Adipose tissue (tissue), 3 donors: ENCODE results near the gene MAP4K2. TPM values are rescaled to one million over a fixed set of nuclear protein-coding genes. Genes with fewer than 3 reads are reported as not detected.
"Not testable (repeated sequence)": the region's sequence is repeated elsewhere in the genome, so short reads cannot be mapped to it uniquely, and the experiment has no call there.

ENCODE experiments used
- H3K27ac ChIP-seq: one replicate; pipeline ENCODE4 v1.5.1; 2013; ENCODE audit warnings: low read depth, low read length
- WGBS, 3 donors: extraction: QIAGEN DNeasy Blood & Tissue Kit; methylation state at CpG; one replicate each; pipeline ENCODE4 v1.1.7; 2013; 5-methylcytosine and 5-hydroxymethylcytosine counted together
- polyA plus RNA-seq, 3 donors: library from polyadenylated mRNA; stranded (reverse); fragments of 200-250 nt; gene quantifications; one replicate each; pipeline ENCODE4 v1.2.3, GENCODE V29; 2013
- donor health status: healthy with polysubstance abuse.
- donor health status: Bipolar disorder and iron deficiency.
- donor health status: healthy.

MAP4K2 gene
- polyA plus RNA-seq, 3 donors, result 6.4 to 23.2 (median 15.4) TPM

- 86 to 94% (median 89%) methylated on average over 7 of the region's 7 CpGs for WGBS, 3 donors
- H3K27ac ChIP-seq, result no peak overlapping the region
Measured at GRCh38 chr11:64826062-64826461, 23.0 kb upstream of the MAP4K2 start.

GRCh38 chr11:64823568-64824119 is 20.6 kb upstream of the MAP4K2 start:
- H3K27ac ChIP-seq, result no peak overlapping the region
- WGBS, 3 donors, result 61 to 83% (median 66%) methylated on average over 11 of the region's 11 CpGs

- 81 to 88% (median 85%) methylated on average over 3 of the region's 3 CpGs for WGBS, 3 donors
- no peak overlapping the region for H3K27ac ChIP-seq
Measured at GRCh38 chr11:64817476-64817875, 14.5 kb upstream of the MAP4K2 start.

- H3K27ac ChIP-seq, result not testable (repeated sequence)
- 54 to 94% (median 91%) methylated on average over 5 of the region's 5 CpGs for WGBS, 3 donors
Measured at GRCh38 chr11:64815433-64815832, 12.4 kb upstream of the MAP4K2 start.

- WGBS, 3 donors, result 64 to 76% (median 65%) methylated on average over 7 of the region's 7 CpGs
- H3K27ac ChIP-seq, result no peak overlapping the region
Measured at GRCh38 chr11:64814712-64815187, 11.7 kb upstream of the MAP4K2 start.

- no peak overlapping the region for H3K27ac ChIP-seq
- 30 to 86% (median 83%) methylated on average over 5 of the region's 5 CpGs for WGBS, 3 donors
Measured at GRCh38 chr11:64813826-64814225, 10.8 kb upstream of the MAP4K2 start.

GRCh38 chr11:64810891-64811272 is 7.9 kb upstream of the MAP4K2 start:
- WGBS, 3 donors, result 40 to 52% (median 49%) methylated on average over 17 of the region's 17 CpGs
- no peak overlapping the region for H3K27ac ChIP-seq

- H3K27ac ChIP-seq, result no peak within 1 kb of the TSS
- WGBS, 3 donors, result 0 to 1% (median 0%) methylated on average over 45 to 46 of the region's 46 CpGs
Measured at GRCh38 chr11:64810271-64810890, 7.4 kb upstream of the MAP4K2 start, which contains the start of gene MEN1. Gene MEN1, minus strand, starts transcription at chr11:64810551. Its CDS starts 442 bp downstream, at chr11:64810109.

GRCh38 chr11:64809781-64810241 is 6.8 kb upstream of the MAP4K2 start:
- 2 to 10% (median 5%) methylated on average over 32 to 44 of the region's 44 CpGs for WGBS, 3 donors
- no peak overlapping the region for H3K27ac ChIP-seq

GRCh38 chr11:64805481-64805880 is 2.5 kb upstream of the MAP4K2 start:
- H3K27ac ChIP-seq, result no peak overlapping the region
- WGBS, 3 donors, result 94 to 97% (median 94%) methylated on average over 9 of the region's 9 CpGs

GRCh38 chr11:64804346-64805210 is 1.6 kb upstream of the MAP4K2 start:
- WGBS, 3 donors, result 91 to 94% (median 91%) methylated on average over 41 of the region's 41 CpGs
- no peak overlapping the region for H3K27ac ChIP-seq

- no peak overlapping the region for H3K27ac ChIP-seq
- WGBS, 3 donors, result 42 to 44% (median 43%) methylated on average over 15 of the region's 15 CpGs
Measured at GRCh38 chr11:64803846-64804345, 882 bp upstream of the MAP4K2 start.

- no peak overlapping the region for H3K27ac ChIP-seq
- WGBS, 3 donors, result 9 to 11% (median 10%) methylated on average over 41 to 54 of the region's 54 CpGs
Measured at GRCh38 chr11:64802370-64803157, 450 bp downstream of the MAP4K2 start.

- WGBS, 3 donors, result 31 to 49% (median 32%) methylated on average over 13 of the region's 13 CpGs
- no peak overlapping the region for H3K27ac ChIP-seq
Measured at GRCh38 chr11:64801561-64802369, 1.2 kb downstream of the MAP4K2 start.

- H3K27ac ChIP-seq, result no peak overlapping the region
- 76 to 86% (median 81%) methylated on average over 9 of the region's 9 CpGs for WGBS, 3 donors
Measured at GRCh38 chr11:64801158-64801464, 1.9 kb downstream of the MAP4K2 start.

- H3K27ac ChIP-seq, result no peak overlapping the region
- 69 to 88% (median 70%) methylated on average over 26 of the region's 26 CpGs for WGBS, 3 donors
Measured at GRCh38 chr11:64800303-64801157, 2.5 kb downstream of the MAP4K2 start.
